Lung microvascular endothelial cell (primary cell): ENCODE measurements around the gene TSFM. TPM values are rescaled to one million over a fixed set of nuclear protein-coding genes. Genes with fewer than 3 reads are reported as not detected.

Experiments used
- DNase-seq, 2 donors: peaks; one replicate each; pipeline versions ENCODE4 v3.0.0 to v3.0.0-alpha.2; 2010; ENCODE audit warnings: low read depth in 2 of 2
- total RNA-seq: library from RNA; depleted of rRNA; stranded (reverse); fragments of >200 nt; gene quantifications from 2 replicates; pipeline ENCODE4 v1.2.1, GENCODE V29; 2014

TSFM gene
- total RNA-seq, result 15.5 and 18.5 TPM in 2 replicates

DNA sequence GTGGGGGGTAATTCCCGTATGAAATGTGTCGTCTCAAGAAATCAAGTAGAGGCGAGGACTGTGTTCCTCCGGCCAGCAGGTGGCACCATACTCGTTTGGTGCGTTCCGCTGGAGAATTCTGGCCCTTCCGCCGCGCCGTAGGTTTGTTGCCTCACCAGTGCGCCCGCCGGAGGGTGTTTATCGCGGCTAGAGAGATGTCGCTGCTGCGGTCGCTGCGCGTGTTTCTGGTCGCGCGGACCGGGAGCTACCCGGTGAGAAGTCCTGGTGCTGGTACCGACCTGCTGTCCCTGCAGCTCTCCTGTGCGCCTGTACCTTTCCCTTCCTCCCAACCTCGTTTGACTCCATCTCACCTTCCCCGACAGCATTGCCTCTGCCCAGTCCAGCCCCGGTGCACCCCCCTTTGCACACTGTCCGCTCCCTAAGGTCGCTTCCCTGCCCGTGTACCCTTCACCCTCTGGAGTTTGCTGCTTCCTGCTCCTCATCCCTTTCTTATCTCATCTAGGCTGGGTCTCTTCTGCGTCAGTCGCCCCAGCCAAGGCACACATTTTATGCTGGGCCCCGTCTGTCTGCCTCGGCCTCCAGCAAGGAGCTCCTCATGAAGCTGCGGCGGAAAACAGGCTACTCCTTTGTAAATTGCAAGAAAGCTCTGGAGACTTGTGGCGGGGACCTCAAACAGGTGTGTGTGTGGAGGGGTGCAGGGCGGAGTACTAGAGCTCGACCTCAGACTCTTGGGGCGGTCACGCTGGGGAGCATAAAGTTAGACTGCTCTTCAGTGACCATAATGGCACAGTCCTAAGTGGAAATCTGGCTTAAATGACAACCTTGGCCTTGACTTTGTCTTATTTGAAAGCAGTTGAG lies at the start of gene TSFM:
TSFM (plus strand) TSS at position 180 of the 858 bp plus-strand sequence; CDS start at position 195, 15 bp downstream.
- peak; percentile 97 to 98 for DNase-seq

DNA sequence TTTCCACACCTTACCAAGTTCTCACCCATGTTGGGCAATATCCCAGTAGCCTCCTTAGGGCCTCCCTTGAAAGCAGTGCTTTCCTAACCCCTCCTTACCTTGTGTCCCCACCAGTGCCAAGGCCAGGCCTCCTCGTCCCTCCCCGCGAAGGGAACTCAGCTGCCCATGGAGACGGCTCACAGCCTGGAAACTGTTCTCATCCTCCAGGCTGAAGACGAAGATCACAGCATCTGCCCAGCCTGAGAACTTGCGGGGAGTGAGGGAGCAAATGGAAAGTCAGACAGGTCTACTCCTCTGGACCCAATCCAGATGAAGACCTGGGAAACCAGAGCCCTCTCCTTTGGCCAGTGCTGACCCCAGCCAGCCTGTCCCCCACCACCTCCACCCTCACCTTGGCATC lies 48.7 kb upstream of the TSFM start:
- DNase-seq, result no peak

DNA sequence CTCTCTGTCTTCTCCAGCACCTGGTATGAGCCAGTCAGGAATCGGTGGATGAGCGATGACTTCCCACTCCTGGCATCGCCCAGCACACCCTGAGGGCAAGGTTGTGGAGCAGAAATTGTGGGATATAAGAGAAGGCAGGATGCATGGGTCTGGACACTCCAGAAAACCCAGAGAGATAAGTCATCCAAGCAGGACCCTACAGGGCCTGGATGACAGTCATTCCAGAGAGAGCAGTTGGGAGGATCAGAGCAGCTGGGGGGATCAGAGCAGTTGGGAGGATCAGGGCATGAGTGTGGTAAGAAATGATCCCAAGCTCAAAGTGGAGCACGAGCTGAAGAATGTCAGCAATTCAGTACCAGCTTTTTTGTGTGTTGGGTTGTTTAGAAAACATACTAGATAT lies 48.0 kb upstream of the TSFM start:
- no peak for DNase-seq

DNA sequence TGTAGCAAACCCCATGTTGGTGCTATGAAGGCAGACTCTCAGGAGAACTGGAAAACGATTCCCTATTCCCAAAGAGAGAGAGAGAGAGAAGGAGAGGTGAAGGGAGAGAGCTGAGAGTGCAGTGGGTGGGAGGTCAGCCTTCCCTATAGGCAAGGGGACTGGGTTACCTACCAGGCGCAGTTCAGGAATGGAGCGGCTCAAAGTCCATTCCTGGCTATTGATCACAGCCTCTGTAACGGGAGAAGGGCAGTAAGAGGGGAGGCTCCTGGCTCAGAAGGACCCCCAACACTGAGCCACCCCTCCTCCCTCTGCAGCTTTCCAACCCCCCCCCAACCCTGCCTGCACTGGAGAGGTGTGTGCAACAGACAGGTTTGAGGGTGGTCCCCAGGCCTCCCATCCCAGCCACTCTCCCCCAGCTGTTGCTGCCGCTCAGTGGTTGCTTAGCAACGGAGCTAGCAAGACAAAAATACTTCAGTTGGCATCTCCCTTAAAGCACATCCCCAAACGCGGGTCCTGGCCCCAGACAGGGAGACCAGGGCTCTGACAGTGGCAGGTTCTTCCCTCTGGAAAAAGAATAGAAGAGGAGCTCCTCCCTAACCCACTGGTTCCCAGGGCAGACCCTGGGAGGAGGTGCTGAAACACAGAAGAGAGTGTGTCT lies 47.3 kb upstream of the TSFM start:
- no peak for DNase-seq

DNA sequence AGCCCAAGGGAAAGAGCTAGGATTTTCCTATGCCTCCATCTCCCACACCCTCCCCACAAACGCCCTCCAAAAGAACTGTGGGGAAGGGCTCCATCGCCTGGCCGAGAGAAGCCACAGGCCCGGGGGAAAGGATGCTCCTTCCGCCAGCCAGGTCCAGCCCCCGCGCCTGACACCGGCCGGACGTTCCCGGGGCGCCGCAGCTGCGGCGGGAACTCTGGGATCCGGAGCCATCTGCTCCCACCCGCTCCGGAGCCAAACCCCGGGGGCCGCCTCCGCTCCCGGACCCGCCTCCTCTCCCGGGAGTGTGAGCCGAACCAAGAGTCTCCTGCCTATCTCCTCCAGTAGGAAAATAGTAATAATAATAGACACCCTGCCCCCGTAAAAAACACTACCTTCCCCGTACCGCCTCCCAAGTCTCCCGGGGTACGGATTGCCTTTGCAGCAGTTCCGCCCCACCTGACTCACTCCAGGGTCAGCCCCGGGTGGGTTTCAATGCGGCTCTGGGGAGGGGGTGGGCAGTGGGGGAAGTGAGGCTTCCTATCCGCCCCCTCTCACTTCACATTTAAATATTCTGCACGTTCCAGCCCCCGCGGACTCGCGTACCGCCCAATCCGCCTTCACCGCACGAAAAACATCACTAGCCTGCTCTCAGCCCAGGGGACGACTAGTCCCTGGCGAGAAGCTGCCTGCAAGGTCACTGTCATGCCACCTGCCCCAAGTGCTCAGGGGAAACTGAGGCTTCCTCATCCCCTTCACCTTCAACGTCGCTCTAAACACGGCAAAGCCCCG lies 46.4 kb upstream of the TSFM start:
- DNase-seq, result peak in 1 of 2 donors; percentile 44

DNA sequence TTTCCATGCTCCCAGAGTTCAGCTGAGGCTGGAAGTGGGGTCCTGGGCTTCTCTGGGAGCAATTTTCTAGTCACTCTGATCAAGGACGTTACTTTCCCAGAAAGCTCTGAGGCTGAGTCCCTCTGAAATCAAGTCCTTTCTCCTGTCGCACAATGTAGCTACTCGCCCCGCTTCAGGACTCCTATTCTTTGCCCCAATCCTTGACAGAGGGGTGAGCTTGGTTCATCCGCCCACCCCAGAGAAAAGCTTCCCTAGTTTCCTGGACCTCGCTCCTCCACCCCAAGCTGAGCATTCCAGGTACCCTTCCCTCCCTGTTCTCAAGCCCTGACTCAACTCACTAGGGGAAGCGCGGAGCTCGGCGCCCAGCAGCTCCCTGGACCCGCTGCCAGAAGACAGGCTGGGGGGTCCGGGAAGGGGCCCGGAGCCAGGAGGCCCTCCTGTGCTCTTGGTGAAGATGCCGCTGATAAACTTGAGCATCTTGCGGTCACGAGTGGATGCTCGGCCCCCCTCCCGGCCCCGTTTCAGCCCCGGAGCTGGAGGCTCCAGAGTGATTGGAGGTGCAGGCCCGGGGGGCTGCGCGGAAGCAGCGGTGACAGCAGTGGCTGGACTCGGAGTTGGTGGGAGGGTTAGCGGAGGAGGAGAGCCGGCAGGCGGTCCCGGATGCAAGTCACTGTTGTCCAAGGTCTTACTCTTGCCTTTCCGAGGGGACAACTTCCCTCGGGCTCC lies 45.7 kb upstream of the TSFM start:
- no peak for DNase-seq

DNA sequence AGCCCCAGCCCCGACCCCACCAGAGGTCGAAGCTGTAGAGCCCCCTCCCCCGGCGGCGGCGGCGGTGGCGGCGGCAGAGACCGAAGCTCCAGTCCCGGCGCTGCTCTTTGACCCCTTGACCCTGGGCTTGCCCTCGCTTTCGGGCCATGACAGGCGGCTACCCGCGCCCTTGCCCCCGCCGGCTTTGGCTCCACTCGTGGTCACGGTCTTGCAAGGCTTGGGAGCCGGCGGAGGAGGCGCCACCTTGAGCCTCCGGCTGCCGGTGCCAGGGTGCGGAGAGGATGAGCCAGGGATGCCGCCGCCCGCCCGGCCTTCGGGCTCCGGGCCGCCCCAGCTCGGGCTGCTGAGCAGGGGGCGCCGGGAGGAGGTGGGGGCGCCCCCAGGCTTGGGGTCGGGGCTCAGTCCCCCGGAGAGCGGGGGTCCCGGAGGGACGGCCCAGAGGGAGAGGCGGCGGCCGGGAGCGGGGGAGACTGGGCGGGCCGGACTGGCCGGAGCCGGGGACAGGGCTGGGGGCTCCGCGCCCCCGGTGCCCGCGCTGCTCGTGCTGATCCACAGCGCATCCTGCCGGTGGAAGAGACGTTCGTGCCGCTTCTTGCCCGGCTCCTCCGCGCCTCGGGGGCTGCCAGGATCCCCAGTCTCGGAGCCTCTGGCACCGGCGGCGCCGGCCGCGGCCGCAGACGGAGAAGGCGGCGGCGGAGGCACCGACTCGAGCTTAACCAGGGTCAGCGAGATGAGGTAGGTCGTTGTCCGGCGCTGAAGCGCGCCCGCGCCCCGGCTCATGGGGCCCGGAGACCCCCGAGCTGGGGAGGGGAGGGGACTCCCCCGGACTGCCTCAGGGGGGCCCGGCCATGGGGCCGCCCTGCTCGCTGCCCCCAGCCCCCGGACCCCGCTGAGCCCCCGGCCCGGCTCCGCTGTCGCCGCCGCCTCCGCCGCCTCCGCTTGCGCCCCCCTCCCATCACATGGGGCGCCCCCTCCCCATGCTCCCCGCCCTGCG lies 44.8 kb upstream of the TSFM start:
- DNase-seq, result peak in 1 of 2 donors; percentile 29

DNA sequence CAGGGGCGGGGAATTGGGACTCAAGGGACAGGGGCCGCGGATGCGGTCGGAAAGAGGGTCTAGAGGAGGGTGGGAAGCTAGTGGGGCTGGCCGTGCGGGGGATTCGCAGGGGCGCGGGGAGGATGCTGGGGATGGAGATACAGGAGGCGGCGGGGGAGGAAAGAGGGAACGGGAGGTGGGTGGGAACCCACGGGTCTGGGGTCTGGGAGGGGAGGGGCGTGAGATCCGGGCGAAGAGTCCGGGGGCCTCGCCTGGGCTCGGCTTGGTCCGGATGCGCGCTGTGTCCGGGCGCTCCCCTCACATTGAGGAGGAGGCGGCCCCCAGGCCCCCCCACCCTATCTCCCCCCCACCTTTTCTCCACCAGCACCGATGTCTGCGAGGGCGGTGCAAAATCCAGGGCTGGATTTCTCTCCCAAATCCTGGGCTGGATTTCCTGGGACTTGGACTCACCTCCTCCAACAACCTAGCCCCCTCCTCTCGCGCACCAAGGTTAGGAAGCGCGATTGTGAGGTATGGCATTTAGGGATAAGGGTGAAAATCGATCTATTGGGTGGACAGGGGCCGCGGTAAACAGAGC lies 43.8 kb upstream of the TSFM start, which contains the start of gene AGAP2:
AGAP2 (minus strand) TSS at position 82 of the 577 bp plus-strand sequence. CDS start 496 bp downstream, outside the sequence.
- DNase-seq, result no peak

DNA sequence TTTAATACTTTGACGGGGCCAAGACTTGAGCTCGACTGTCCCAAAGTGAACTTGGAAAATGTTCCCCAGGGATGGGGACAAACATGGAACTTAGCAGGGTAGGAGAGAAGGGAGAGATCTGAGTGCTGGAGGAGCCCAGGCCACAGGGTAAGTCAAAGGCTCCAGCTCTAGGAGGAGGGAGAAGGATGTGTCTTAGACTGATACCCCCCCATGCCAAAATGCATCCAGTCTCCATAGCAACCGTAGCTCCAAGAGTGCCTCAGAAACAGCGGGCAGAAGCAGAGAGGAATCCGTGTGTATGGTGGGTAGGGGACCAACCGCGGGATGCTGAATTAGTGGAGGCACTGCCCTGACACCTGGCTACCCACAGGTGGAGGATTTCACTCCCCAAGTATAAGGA lies 43.2 kb upstream of the TSFM start:
- no peak for DNase-seq

DNA sequence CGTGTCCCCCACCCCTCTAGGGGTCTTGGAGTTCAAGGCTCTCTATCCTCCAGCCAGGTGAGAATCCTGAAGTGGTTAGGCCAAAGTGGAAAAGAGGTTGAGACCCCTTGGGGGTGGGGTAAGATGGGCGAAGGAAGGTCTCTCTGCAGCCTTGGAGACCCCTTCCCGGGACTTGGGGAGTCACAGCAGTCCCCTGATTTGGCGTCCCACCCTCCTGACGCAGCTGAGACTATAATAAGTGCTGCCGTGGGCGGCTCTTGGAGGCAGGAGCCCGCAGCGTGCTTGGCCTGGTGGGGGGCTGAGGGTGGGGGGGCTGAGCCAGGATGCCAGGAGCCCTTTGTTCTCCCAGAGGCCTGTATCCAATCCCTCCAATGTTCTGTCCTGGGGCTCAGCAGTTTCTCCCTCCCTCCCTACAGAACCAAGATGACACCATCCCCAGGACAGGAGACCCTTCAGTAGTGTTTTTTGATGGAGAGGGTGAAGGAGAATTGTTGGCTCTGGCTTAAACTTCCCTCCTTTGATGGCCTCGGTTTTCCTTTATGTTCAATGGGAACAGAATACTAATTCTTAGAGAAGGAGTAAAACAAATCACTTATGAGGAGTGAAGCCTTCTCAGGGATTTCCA lies 42.6 kb upstream of the TSFM start:
- no peak for DNase-seq

DNA sequence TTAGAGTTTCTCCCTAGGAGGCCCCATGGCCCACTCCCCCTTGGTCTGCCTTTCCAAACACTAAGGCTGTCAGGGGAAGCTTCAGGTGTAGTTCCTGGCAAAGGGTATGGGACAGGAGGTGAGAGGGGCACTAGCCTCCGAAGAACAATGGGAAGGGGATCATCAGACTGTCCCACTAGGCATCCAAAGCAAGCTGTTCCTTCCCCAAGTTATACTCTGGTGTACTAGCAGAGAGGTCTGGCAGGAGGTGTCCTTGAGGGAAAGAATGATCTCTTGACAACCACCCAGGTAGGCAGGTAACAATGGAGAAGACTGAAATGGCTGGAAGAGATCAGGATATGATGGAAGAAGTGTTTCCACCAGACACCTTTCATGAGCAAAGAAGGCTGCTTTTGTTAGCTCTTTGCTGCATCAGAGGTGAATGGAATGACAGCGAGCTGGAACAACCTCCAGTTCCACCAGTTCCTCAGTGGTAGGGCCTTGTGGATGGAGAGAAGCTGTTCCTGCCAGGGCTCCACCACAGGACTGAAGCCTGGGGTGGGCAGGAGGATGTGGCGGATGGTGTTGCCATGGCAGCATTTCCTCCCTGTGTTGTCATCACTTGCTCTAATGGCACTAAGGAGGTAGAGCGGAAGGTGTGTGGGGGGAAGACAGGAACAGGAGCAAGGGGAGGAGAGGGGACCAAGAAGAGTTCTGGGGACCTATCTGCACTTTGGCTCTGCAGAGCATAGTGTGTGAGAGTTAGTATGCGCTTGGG lies 41.8 kb upstream of the TSFM start:
- peak; percentile 35 to 58 for DNase-seq

DNA sequence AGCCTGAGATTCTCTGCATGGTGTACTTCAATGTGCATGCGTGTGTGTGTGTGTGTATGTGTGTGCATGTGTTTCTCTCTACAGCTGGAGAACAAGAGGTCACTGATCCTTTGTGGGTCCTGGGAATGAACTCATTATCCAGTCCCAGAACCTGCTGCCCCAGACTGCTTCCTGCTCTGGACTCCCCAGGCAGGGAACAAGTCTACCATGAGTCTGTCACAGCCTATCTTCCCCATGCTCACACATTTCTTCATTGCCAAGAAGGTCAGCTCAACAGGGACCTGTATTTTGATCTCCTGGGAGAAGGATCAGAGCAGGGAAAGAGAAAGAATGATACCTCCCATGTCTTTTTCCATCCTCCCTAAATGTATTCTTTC lies 41.2 kb upstream of the TSFM start:
- DNase-seq, result peak in 1 of 2 donors; percentile 32

DNA sequence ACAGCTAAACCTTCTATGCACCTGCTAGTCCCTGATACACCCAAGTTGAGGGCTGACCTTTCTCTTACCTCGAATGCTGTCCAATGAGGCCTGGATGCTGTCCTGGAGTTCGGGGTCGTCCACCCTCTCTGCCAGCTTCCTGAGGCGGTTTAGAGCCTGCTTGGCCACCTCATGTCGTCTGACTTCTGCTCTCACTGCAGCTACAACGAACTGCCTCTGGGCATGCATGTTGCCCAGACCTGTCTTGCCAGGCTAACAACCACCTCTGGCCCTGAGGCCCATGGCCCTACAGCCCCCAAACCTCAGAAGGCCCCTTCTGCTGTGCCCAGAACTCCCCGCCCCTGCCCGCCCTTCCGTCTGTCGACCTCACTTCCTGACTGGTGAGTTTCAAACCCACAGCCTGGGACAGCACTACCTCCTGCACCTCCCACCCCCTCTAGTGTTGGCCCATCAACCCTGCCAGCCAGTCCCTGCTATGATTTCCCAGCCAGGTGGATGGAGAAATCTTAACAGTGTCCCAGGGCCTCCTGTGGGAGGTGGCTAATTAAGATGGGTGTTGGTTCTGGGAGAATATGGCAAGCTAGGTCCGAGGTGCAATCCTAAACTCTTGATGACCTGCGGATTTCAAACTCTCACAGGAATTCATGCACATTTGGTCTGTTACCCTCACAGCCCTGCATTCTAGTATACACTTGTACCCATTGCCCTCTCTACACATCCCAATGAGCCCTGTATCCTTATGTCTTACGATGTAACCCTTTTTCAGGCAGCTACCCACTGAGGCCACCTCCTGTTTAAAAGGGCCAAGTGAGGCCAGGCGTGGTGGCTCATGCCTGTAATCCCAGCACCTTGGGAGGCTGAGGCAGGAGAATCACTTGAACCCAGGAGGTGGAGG lies 40.5 kb upstream of the TSFM start:
- DNase-seq, result no peak

DNA sequence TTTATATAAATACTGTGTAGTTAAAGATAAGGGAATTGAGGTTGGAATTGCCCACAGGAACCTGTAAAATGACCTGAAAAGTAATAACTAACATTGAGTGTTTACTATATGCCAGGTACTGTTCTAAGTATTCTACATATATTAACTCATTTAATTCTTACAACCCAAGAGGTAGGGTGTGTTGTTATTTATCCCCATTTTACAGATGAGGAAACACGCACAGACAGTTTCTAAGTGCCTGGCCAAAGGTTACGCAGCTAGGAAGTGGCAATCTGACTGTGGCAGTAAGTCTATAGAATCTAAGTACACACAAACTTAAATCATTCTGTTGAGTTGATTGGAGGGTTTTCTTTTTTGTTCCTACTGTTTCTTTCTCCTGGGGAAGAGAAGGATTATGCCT lies 38.8 kb upstream of the TSFM start:
- DNase-seq, result no peak

DNA sequence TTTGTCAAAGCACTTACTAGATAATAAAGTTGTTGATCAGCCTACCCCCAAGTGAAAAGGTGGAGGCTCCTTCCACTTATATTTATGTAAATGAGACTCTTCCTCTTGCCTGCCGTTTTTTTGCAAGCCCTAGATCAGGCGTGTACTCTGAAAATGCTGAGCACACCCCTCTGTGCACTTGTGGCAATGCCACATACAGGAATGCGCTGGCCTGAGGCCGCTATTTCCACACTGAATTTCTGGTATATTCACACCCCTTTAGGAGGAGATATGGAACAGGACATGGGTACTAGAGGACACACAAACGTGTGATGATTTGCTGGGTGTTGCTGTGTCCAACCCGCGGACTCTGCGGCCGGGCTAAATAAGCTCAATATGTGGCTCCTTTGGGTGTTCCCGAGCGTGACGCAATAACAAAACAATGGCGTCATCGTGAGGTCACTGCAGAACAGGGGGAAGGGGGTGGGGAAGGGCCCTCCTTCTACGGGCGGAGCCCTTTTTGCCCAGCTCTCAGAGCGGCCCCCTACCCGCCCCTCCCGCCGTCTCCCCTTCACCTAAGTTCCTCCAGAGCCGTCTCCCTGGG lies 38.3 kb upstream of the TSFM start:
- peak in 1 of 2 donors; percentile 84 for DNase-seq

DNA sequence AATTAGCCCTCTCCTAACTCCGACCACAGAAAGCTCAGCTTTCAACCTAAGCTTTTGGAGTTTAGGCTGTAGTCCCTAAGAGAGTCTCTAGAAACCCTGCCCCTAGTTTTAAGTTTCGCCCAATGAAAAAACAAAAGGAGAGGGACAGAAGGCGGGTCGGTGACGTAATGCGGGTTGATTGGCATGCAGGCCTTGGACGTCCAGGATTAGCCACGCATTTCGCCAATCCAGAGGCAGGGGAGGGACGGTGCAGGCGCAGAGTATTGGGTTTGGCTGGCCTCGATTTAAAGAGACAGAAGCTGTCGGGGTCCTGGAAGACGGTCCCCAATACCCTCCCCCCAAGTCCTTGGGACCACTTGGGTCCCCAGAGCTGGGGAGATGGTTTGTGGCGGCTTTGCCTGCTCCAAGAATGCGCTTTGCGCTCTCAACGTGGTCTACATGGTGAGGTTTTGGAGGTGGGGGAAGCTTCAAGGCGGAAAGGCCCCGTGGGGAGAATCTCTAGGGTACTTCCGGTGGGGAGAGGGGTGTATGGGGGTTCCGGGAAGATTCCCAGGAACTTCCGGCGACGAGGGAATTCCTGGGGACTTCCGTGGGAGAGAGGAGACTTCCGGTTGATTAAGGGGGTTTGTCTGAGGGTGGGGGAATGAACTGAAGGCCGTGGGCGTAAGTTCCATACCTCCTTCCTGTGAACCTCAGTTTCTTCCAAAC lies 37.7 kb upstream of the TSFM start, which contains the start of gene TSPAN31:
TSPAN31 (plus strand) TSS at position 263 of the 708 bp plus-strand sequence; CDS start at position 379, 116 bp downstream.
- DNase-seq, result peak; percentile 99
